ENCODE data around the gene TRIM50. TPM values are rescaled to one million over a fixed set of nuclear protein-coding genes. Genes with fewer than 3 reads are reported as not detected.

TRIM50 gene
- total and polyA plus RNA-seq, 2 of the 13 experiments (the other 11 are each of a cell fraction or from before 2014, with no cell fraction given): 4.2 to 24.5 TPM

GRCh38 chr7:73343671-73344380 lies 15.9 kb upstream of the TRIM50 start (continued):
- TF ChIP-seq ZNF784 (CRISPR knock-in tag; IDR thresholded peaks at IDR 0.05; ENCODE audit: borderline replicate concordance) (no peak), ZFP82 (CRISPR knock-in tag; IDR thresholded peaks at IDR 0.05; ENCODE audit: borderline replicate concordance) (0 out of 2 replicates have a peak, but pooled peaks have one; percentile 43), NCOR1 (IDR thresholded peaks at IDR 0.05; ENCODE audit: borderline replicate concordance, low read length) (peak; percentile 43; the same call in 1 of the 2 replicates), HNF4A (CRISPR knock-in tag; IDR thresholded peaks at IDR 0.05) (peak; percentile 83)
- TF ChIP-seq, protein P1, sequence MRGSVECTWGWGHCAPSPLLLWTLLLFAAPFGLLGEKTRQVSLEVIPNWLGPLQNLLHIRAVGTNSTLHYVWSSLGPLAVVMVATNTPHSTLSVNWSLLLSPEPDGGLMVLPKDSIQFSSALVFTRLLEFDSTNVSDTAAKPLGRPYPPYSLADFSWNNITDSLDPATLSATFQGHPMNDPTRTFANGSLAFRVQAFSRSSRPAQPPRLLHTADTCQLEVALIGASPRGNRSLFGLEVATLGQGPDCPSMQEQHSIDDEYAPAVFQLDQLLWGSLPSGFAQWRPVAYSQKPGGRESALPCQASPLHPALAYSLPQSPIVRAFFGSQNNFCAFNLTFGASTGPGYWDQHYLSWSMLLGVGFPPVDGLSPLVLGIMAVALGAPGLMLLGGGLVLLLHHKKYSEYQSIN (CRISPR knock-in tag; IDR thresholded peaks at IDR 0.05; ENCODE audit: borderline replicate concordance): no peak

- intact Hi-C loops (cut with micrococcal nuclease; ENCODE audit: unreplicated experiment) (loop anchor here (1.0 to 2.0 kb wide), 4 partner anchors 16 to 109 kb away; no protein-coding TSS in a partner anchor), in situ Hi-C loops (cut with HindIII; ENCODE audit: extremely low pct_ligation_motif_present, low pct_unique_long_range_greater_than_20kb) (loop anchor here (5.0 kb wide), 1 partner anchor 95 kb away; no protein-coding TSS in a partner anchor)
- CTCF ChIA-PET (ENCODE audit: low intra/inter-chr PET ratio, low total read pairs): interaction anchor here (1.1 to 1.4 kb wide), 2 partner anchors 18 to 109 kb away, joined by 3 to 8 read pairs; no protein-coding TSS in a partner anchor
- WGBS (ENCODE audit: low lambda C conversion rate): 20% methylated on average over 8 of the region's 8 CpGs
- Histone ChIP-seq H2AFZ (ENCODE audit: low read length) (peak overlapping the region; percentile 83), H3K36me3 (replicated peaks in 1 of 2; ENCODE audit: control insufficient read depth in 1 of 2, insufficient read depth in 2 of 2, low read length in 2 of 2) (no peaks in the 10 kb centered on the region), H4K20me1 (ENCODE audit: insufficient read depth, low read length) (no peaks in the 10 kb centered on the region), H3K27me3 (ENCODE audit: control insufficient read depth in 1 of 2, insufficient read depth in 2 of 2, low read length in 2 of 2) (peaks cover 0 to 5% of the 10 kb centered on the region in 2 experiments; a peak in 1 of 5 replicates), H3K4me2 (ENCODE audit: low read depth, low read length) (peak overlapping the region; percentile 87), H3K9me3 (ENCODE audit: low read length) (no peaks in the 10 kb centered on the region), H3K4me1 (ENCODE audit: insufficient read depth, low read length) (peaks cover 62% of the 10 kb centered on the region), H3K9ac (ENCODE audit: insufficient read depth, low read depth, low read length) (peak overlapping the region; percentile 26; the same call in 1 of the 2 replicates), H3K4me3 (replicated peaks in 1 of 3; ENCODE audit: insufficient read depth in 1 of 3, low read depth in 2 of 3, low read length in 3 of 3) (peak overlapping the region; percentile 11 to 67 (median 43); a peak in 4 of 6 replicates), H3K27ac (ENCODE audit: extremely low read length, insufficient read depth, low read length) (no peak overlapping the region), H3K79me2 (ENCODE audit: insufficient read depth, low read length) (no peaks in the 10 kb centered on the region)
- no TSS peak for BruUV-seq (replicated peaks)
- POLR2A ChIA-PET: interaction anchor here (0.8 to 2.2 kb wide), 7 partner anchors 11 to 94 kb away, joined by 3 to 12 read pairs (median 3); no protein-coding TSS in a partner anchor
- DNase-seq (ENCODE audit: low spot score) (peak; percentile 73), FAIRE-seq (peak; percentile 82), ATAC-seq (peak; percentile 79)
- TF ChIP-seq MZF1 (CRISPR knock-in tag; IDR thresholded peaks at IDR 0.05; ENCODE audit: borderline replicate concordance) (no peak), HDAC1 (CRISPR knock-in tag; IDR thresholded peaks at IDR 0.05) (peak; percentile 39; the same call in 1 of the 2 replicates), ZNF335 (CRISPR knock-in tag; IDR thresholded peaks at IDR 0.05) (no peak), ZNF709 (CRISPR knock-in tag; IDR thresholded peaks at IDR 0.05) (no peak), RNF2 (conservative IDR thresholded peaks at IDR 0.05; ENCODE audit: low read depth) (no peak), ELF3 (CRISPR knock-in tag; IDR thresholded peaks at IDR 0.05) (peak; percentile 70), ESRRA (CRISPR knock-in tag; IDR thresholded peaks at IDR 0.05; ENCODE audit: low read depth) (no peak; the same call in 1 of the 2 replicates), ZNF781 (CRISPR knock-in tag; IDR thresholded peaks at IDR 0.05; ENCODE audit: borderline replicate concordance, not compliant biosample characterization) (peak; percentile 40)
- TF ChIP-seq, protein P2, sequence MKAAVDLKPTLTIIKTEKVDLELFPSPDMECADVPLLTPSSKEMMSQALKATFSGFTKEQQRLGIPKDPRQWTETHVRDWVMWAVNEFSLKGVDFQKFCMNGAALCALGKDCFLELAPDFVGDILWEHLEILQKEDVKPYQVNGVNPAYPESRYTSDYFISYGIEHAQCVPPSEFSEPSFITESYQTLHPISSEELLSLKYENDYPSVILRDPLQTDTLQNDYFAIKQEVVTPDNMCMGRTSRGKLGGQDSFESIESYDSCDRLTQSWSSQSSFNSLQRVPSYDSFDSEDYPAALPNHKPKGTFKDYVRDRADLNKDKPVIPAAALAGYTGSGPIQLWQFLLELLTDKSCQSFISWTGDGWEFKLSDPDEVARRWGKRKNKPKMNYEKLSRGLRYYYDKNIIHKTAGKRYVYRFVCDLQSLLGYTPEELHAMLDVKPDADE (CRISPR knock-in tag; IDR thresholded peaks at IDR 0.05): no peak
- TF ChIP-seq, protein P3, sequence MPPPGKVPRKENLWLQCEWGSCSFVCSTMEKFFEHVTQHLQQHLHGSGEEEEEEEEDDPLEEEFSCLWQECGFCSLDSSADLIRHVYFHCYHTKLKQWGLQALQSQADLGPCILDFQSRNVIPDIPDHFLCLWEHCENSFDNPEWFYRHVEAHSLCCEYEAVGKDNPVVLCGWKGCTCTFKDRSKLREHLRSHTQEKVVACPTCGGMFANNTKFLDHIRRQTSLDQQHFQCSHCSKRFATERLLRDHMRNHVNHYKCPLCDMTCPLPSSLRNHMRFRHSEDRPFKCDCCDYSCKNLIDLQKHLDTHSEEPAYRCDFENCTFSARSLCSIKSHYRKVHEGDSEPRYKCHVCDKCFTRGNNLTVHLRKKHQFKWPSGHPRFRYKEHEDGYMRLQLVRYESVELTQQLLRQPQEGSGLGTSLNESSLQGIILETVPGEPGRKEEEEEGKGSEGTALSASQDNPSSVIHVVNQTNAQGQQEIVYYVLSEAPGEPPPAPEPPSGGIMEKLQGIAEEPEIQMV (CRISPR knock-in tag; IDR thresholded peaks at IDR 0.05; ENCODE audit: low read depth): 0 out of 2 replicates have a peak, but pooled peaks have one; percentile 22
- TF ChIP-seq, protein P4, sequence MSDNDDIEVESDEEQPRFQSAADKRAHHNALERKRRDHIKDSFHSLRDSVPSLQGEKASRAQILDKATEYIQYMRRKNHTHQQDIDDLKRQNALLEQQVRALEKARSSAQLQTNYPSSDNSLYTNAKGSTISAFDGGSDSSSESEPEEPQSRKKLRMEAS (IDR thresholded peaks at IDR 0.05): peak; percentile 80
These were observed 14.8 kb upstream of the TRIM50 start for GRCh38 chr7:73342645-73343044.
